T follicular helper cell (primary cell): ENCODE results near the gene STAM.
"Not testable (repeated sequence)": the region's sequence is repeated elsewhere in the genome, so short reads cannot be mapped to it uniquely, and the experiment has no call there.

ENCODE experiments used
- DNase-seq: peaks from one replicate; pipeline ENCODE4 v3.0.0-alpha.2; 2020; ENCODE audit warnings: low read depth

The STAM gene

DNA sequence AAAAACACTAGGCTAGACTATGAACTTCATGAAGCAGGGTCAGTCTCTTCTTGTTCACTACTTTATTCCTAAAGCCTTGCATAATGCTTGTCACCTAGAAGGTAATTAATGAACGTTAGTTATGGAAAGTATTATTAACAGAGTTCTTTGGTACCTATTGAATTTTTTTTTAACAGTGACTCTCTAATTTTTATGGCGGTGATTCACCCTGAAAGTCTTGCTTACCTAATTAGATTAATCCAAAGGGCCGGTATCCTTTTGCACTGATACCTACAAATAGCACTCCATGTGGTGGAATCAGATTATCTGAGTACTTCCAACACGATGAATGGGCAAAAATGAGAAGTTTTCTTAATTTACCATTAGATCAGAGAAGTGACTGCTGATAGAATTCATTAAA is 31.7 kb downstream of the STAM start:
- no peak for DNase-seq

DNA sequence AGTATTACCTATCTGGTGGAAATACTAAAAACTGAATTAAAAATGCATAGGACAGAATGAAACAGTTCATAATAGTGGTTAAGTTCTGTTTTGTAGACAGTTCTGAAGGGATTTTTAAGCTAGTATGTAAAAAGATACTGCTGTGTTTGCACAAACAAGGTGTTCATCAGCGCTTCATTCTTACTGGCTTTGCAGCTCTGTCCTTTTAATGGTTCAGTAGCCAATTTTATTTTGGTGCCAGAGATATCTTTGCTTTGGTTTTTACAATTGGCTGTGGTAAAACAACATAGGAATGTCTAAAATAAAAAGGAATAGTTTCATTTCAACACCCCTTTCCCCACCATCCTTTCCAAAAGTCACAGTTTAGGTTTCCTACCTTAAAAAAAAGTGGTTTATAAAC is 33.0 kb downstream of the STAM start:
- no peak for DNase-seq

DNA sequence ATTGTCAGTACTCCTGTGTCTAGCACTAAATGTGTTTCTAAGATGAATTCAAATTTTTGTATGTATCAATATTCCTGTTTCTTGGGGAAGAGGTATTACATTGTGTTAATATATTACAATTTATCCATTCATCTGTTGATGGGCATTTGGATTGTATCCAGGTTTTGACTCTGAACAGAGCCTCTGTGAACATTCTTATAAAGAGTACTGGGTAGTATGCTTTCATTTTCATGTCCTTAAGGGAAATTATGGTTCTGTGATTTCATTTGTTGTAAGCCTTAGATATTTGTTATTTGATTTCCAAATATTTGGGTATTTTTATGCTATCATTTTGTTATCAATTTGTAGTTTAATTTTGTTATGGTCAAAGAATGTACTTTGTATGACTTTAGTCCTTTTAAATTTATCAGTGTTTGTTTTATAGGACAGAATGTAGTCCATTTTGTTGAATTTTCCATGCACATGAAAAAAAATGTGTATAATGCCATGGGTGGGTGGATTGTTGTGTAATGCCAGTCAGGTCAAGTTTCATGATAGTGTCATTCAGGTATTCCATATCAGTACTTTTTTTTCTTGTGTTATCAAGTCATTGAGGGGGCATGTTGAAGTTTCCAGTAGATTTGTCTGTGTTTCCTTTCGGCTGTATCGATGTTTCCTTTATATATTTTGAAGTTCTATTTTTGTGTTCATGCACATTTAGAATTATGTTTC is 38.4 kb downstream of the STAM start:
- DNase-seq = no peak

DNA sequence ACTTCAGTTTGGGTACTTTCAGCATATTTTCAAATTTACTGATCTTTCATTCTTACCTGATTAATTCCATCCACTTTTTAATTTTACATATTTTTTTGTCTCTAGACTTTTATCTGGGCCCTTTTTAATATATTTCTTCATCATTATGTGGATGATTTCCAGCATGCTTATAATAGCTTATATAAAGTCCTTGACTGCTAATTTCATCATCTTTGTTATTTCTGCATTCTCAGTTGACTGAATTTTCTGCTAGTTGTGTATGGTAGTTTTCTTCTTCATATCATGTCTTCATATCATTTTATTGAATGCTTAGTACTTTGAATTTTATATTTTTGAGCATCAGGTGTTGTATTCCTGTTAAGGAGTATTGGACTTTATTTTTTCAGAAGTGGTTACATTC is 39.6 kb downstream of the STAM start:
- DNase-seq = no peak

DNA sequence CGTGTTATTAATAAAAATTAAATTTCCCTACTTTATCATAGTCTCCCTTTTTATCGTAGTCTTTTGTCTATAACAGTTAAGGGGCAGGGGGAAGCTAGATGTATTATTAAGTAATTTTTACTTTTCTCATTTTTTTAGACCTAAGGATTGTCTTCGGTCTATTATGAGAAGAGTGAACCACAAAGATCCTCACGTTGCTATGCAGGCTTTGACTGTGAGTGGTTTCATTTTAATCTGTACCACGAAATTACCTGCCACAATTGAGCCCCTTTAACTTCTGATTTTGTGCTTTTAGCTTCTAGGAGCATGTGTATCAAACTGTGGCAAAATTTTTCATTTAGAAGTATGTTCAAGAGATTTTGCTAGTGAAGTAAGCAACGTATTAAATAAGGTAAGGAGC is 40.6 kb downstream of the STAM start:
- no peak for DNase-seq

DNA sequence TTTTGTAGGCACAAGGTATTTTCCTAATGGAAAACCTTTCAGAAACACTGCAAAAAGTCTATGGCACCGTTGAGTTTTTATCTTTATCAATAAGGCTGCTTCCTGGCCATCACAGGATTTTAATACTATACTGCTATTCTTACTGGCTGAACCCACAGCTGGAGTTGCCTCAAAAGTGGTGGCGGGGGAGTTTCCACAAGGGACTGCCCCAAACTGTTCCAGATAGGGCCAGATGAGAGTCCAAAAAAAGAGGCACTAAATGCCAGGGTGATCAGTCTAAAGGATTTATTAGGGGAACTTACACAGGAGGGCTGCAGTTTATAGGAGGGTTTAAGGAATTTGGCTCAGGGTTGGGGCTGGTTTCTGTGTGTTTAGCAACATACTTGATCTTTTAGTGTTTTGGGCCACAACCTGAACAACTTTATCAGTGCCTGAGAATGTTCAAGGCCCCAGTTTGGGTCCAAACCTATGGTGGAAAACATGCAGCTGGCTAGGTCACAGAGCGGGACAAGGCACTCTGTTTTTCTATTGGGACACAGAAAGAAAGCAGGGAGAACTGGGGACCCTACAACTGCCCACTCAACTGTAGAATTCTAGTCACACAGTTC is 41.4 kb downstream of the STAM start:
- DNase-seq = no peak

DNA sequence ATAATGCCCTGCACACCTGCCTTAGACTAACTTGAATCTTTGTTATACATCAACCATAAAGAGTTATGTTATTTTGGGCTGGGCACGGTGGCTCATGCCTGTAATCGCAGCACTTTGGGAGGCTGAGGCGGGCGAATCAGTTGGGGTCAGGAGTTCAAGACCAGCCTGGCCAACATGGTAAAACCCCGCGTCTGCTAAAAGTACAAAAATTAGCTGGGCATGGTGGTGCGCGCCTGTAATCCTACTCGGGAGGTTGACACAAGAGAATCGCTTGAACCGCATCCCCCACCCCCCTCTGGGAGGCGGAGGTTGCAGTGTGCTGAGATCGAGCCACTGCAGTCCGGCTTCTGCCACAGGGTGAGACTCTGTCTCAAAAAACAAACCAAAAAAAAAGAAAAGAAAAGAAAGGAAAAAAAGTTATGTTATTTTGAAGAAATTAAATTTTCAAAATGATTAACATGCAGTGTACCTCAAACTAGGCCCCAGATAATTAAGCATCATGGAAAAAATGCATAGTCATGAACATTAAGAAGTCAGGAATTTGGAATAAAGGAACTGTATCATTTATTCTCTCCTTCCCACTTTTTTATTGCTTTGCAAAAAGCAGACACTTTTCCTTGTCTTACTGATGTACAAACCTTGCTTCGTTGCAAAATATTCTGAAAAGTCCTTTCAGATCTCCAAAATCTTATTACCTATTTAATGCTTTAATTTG is 43.3 kb downstream of the STAM start:
- no peak for DNase-seq

DNA sequence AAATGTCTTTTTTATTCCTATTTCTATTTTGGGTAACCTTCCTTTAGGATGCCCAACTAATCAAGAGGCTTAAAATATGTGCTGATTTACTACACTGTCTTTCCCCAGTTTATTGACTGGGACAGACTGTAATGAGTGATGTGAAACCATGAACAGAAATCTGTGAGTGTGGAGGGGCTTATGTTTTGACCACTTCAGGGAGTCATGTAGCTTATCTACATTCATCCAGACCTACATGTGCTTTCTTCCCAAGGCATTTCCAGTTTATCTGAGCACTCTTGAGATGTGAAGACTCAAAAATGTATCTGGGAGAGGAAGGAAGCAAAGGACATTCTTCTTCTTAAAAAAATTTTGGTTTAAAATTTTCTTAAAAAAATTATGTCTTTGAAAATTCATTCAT is 45.2 kb downstream of the STAM start:
- DNase-seq = no peak

DNA sequence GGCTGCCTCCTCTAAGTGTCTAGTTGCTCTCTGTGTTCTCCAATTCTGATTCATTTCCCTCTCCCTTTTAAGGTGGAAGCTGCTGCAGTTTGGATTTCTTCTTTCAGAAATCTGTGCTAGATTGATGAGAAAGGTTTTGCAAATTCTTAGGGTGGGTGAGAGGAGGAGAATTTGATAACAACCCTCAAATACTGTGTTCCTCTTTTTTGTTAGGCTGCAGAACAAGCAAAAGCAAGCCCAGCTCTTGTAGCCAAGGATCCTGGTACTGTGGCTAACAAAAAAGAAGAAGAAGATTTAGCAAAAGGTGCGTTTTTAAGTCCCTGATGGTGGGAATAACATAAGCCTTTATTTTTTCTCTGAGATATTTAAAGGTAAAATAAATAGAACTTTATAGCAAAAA is 49.1 kb downstream of the STAM start:
- DNase-seq = no peak

DNA sequence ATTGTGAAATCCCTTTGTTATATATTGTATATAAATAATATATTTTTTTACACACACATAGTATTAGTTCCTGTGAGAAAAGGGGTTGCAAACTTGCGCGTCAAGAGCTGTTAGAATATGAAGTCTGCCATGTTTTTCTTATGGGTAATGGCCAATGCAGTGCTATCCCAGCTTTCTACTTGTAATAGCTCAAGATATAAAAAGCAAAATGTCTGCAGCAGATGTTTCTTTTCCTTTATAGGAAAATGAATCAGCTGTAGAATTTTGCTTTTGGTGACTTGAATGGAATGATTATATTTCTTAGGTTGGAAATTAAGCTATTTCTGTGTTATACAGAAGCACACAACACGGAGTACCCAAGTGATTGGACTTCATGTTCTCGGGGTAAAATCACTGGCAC is 54.7 kb downstream of the STAM start:
- DNase-seq = no peak

DNA sequence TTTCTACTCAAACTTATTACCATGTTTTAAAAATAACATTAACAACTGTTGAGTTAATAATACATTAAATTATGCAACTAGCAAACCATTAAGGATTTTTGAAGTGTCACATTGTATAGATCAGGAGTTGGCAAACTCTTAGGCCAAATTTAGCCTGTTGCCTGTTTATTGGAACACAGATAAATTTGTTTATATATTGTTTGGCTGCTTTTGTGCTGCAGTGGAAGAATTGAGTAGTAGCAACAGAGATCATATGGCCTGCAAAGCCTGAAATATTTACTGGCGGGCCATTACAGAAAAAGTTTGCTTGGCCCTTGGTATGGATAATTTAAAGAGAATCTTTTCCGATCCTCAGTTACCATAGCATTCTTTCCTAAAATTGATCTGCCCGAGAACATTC is 57.4 kb downstream of the STAM start:
- DNase-seq = no peak

DNA sequence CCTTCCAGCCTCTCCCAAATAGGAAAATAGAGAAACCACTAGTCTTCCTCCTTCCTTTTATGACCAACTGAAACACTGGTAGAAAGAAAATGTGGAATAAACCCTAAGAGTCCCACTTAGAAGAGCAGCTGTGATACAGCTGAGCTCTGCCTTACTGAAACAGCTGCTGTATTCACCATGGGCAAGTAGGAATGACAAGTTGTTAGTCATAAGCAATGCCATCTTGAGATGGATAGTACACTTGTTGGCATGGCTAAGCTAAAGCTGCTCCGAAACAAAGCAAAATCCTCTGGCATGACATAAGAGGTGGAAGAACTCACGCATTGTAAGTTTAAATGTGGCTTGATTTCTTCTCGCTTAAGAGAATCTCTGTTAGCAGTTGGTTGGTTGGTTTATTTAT is 59.8 kb downstream of the STAM start:
- no peak for DNase-seq

DNA sequence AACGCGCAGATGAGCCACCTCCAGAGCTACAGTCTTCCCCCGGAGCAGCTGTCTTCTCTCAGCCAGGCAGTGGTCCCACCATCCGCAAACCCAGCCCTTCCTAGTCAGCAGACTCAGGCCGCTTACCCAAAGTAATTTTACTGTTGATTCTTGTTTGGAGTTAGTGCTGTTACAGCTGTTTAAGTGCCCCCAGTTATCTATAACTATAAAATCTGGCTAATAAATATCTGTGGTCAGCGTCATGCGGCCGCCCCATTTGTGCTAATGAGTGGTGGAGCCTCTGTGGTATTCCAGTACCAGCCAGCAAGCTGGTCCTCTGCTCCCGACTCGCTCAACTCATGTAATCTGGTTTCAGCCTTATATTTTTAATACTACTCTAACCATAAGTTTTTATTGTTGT is 64.9 kb downstream of the STAM start:
- no peak for DNase-seq

DNA sequence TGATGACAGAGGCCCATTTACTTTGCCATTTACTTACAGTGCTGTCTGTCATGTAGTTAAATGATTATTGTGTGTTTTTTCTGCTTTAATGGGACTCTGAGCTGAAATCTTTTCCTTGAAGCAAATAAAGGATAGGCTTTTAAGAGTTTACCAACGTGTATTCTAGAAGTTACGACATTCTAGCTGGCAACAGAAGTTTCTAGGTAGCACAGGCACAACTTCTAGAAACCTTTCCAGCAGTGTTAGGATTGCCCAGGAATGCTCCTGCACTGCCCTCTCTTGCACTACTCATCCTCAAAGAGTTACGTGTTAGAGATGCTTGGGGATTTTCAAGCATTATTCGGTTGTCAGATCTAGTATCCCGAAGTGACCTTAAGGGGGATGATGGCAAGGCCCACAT is 65.5 kb downstream of the STAM start:
- no peak for DNase-seq

DNA sequence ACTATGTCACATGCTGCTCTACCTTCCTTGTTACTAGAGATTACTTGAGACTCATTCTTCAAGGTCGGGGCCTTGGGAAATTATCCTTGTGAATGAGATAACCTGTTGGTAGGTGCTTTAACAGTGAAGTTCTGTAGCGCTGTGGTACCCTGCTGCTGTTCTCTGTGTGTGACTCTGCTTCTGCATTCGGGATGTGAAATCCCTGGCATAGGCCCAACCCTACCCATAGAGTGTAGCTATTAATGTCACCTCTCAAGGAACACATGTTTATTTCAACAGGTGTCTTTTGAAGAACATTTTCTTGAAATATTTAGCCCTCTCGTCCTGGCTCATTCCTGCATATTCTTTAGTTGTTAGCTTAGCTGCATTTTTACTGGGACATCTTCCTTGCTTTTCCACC is 66.2 kb downstream of the STAM start:
- no peak for DNase-seq

DNA sequence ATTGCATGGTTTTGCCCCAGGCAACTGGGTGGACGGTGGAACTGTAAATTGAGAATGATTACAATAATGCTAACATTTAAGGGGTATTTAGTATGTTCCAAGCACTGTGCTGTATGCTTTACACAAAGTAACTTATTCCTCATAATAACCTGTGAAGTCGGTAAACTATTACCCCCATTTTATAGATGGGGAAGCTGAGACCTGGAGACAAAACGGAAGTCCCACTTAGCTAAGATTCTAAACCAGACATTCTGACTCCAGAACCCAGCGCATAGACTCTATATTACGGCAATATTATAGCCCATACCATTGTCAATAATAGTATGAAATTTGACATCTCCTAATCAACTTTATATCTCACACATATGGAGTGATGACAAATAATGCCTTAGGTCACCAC is 68.1 kb downstream of the STAM start:
- DNase-seq = no peak

DNA sequence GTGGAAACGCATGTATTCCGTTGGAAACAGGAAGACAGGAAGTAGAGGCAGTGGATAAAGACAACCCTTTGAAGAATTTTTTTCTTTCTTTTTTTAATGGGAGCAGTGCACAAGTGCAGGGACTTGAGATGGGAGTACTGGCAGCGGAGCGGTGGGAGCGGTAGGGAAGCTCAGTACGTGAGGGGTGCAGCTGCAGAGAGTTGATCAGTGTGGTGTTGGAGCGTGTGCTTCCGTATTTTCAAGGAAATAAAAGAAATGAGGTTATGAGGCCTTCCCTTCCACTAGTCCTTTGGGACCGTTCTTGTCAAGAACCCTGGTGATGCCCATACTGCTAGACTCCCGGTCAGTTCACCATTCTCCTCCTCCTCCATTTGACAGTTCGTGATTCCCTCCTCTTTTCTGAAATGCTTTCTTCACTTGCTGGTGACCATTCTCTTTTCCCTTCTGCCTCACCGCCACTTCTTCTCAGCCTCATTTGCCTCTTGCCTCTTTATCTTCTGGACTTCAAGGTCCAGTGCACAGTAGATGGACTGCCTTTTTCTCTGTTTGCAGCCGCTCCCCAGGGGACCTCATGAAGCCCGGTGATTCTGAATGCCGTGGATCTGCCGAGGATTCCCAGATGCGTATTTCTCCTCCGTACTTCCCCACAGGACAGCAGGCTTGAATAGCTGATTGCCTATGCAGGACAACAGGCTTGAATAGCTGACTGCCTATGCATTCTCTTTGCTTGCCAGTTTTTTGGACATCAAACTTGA is 68.9 kb downstream of the STAM start:
- DNase-seq = no peak

DNA sequence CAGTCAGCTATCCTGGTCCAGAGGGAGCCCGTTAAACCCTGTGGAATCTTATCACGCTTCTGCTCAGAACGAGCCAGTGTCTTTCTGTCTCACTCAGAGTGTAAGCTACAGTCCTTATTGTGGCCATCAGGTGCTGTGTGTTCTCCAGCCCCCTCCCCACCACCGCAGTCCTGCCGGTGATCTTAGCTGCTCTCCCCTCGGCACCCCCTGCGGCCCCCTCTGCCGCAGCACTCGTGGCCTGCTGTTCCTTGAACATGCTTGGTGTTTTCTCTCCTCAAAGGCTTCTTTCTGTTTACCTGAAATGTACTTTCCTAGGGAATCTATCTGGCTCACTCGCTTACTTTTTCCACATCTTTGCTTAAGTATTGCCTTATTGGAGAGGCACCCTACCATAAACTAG is 69.8 kb downstream of the STAM start:
- no peak for DNase-seq

DNA sequence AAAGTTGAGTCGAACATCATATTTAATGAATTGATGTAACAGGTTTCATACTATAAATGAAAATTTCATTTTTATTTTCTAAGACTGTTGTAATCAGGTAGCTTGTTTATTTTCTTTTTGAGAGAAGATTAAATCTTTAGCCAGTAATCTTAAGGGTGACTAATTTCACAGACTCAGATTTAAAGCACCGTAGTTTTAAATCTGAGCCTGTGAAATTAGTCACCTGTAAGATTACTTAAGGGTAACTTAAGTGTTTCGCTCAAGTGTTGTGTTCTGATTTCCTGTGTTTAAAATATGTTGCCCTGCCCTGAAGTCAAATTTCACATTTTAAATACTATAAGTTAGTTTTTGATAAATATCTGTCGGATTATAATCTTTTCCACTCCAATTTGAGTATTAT is 72.2 kb downstream of the STAM start:
- DNase-seq = no peak

DNA sequence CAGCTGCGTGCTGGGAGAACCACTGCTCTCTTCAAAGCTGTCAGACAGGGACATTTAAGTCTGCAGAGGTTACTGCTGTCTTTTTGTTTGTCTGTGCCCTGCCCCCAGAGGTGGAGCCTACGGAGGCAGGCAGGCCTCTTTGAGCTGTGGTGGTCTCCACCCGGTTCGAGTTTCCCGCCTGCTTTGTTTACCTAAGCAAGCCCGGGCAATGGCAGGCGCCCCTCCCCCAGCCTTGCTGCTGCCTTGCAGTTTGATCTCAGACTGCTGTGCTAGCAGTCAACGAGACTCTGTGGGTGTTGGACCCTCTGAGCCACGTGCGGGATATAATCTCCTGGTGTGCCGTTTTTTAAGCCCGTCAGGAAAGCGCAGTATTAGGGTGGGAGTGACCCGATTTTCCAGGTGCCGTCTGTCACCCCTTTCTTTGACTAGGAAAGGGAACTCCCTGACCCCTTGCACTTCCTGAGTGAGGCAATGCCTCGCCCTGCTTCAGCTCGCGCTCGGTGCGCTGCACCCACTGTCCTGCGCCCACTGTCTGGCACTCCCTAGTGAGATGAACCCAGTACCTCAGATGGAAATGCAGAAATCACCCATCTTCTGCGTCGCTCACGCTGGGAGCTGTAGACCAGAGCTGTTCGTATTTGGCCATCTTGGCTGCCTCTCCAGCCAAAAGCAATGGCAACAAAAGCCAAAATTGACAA is 78.5 kb downstream of the STAM start:
- not testable (repeated sequence) for DNase-seq

DNA sequence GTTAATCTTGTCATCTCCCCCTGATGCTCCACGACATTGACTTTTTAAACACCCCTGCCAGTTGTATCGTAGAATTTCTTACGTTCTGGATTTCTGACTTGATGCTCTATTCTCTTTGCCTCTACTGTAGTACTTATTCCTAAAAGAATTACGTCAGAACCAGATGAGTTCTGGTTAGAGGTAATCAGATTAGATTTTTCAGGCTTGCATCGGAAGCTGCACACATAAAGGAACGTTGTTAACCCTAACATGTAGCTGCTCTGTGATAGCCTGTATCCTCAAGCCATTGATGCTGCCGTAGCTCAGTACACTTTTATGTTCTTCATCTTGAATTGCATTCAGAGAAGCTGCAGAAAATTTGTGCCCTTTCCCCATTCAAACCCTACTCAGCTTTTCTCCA is 81.8 kb downstream of the STAM start:
- DNase-seq = no peak

DNA sequence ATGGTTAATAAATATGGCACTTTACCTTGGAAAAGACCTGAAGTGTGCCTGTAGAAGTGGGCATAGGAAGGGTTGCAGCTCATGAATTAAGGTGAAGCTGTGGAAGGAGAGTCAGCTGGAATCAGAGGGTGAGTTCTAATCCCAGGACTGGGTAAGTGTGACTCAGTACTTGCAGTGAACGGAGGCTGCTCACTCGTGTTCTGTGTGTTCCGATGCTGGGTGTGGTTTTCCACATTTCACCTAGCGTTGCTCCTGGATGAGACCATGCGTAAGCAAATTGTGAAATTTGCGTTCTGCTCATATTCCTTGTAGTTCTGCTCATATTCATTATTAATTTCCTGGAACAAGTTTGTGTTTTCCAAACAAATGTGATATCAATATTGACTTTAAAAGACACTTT is 85.7 kb downstream of the STAM start:
- no peak for DNase-seq
